ENCODE results near the gene KBTBD6. TPM values are rescaled to one million over a fixed set of nuclear protein-coding genes. Genes with fewer than 3 reads are reported as not detected.
"Not testable (repeated sequence)": the region's sequence is repeated elsewhere in the genome, so short reads cannot be mapped to it uniquely, and the experiment has no call there.

Gene KBTBD6
- total and polyA plus RNA-seq, 11 donors, result 3.3 to 11.9 (median 6.7) TPM

- H3K27ac ChIP-seq, result no peak overlapping the region
- no peaks in the 10 kb centered on the region for H3K9me3 ChIP-seq
- intact Hi-C loops (cut with DNase I), result loop anchor here in 6 of 10 donors (2.0 to 5.0 kb wide), 6 partner anchors 58 to 128 kb away; partner anchors contain the start of genes KBTBD7 (in 4 of the 6), WBP4 (in 2 of the 6) and MTRF1 (in 1 of the 6)
- no peaks in the 10 kb centered on the region for H3K36me3 ChIP-seq
- DNase-seq (no peak), ATAC-seq (no peak)
- no peaks in the 10 kb centered on the region for H3K27me3 ChIP-seq
- peaks cover 0 to 40% (median 26%) of the 10 kb centered on the region in 12 donors for H3K4me1 ChIP-seq
- no peak overlapping the region for H3K4me3 ChIP-seq
- TF ChIP-seq POLR2A (IDR thresholded peaks at IDR 0.05) (no peak), CTCF (IDR thresholded peaks at IDR 0.05) (no peak)
- WGBS, 4 donors, result 89 to 92% (median 91%) methylated on average over 6 of the region's 6 CpGs
Measured at GRCh38 chr13:41133951-41134350, 1.3 kb upstream of the KBTBD6 start.

- not testable (repeated sequence) for H3K36me3 ChIP-seq, H3K27me3 ChIP-seq, H3K9me3 ChIP-seq
- 21 to 32% (median 25%) methylated on average over 17 to 48 of the region's 48 CpGs for WGBS, 4 donors
- peak overlapping the region; percentile 64 to 88 (median 76) for H3K4me3 ChIP-seq
- H3K4me1 ChIP-seq, result peaks cover 0 to 54% (median 35%) of the 10 kb centered on the region in 12 donors
- peak overlapping the region; percentile 77 to 91 (median 86) for H3K27ac ChIP-seq
- ATAC-seq, result peak; percentile 28 to 35 (median 34)
- peak; percentile 5 to 69 (median 42) for DNase-seq
- intact Hi-C loops (cut with DNase I), result loop anchor here in 9 of 10 donors (1.0 to 5.0 kb wide), 6 partner anchors 60 to 130 kb away; partner anchors contain the start of genes KBTBD7 (in 9 of the 9), WBP4 (in 2 of the 9) and MTRF1 (in 1 of the 9)
Measured at GRCh38 chr13:41131660-41132511, 716 bp downstream of the KBTBD6 start.

DNA sequence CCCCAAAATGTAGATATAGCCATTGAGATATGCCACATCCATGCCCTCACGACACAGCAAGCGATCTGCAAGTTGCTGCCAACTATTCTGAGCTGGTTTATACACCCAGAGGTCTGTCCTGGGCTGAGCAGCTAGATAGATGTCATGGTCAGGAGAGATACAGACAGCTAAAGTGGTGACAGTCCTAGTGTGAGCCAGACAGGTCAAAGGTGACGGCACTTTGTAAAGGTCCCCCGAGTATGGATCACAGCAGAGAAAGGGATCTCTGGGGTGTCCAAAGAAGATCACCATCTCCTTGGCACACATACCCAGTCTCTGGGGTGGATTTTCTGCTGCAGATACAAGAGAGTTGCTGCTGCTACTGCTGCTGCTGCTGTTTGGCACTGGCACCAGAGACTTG lies 1.4 kb downstream of the KBTBD6 start:
- H3K4me1 ChIP-seq, result peaks cover 0 to 54% (median 35%) of the 10 kb centered on the region in 12 donors
- peak overlapping the region in 2 of 12 donors; percentile 23 to 35 for H3K27ac ChIP-seq
- ATAC-seq, H3K27me3 ChIP-seq, H3K9me3 ChIP-seq, DNase-seq, H3K36me3 ChIP-seq: not testable (repeated sequence)
- intact Hi-C loops (cut with DNase I), result loop anchor here in 4 of 10 donors (5.0 kb wide), 3 partner anchors 61 to 131 kb away; partner anchors contain the start of genes KBTBD7 (in 2 of the 4), MTRF1 (in 1 of the 4) and WBP4 (in 1 of the 4)
- H3K4me3 ChIP-seq, result peak overlapping the region in 7 of 12 donors; percentile 1 to 88 (median 15)
- WGBS, 4 donors, result 71 to 87% (median 80%) methylated on average over 4 of the region's 4 CpGs

DNA sequence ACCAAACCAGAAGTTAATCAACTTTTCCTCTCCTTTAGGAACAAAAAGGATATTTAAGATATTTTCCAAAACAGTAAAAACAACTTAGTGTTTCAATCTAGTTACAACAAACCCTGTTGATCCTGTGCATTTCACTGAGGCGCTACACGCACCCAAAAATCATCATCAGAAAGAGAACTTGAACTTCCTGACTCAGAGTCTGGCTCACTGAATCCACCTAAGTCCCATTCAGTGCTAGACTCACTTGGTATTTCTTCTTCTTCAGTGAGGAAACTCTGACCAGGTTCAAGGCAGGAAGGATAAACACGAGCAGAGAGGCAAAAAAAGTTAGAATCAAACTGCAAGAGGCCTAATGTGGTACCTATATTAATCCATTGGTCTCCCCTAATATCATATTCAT lies 2.2 kb downstream of the KBTBD6 start:
- peaks cover 0 to 54% (median 35%) of the 10 kb centered on the region in 12 donors for H3K4me1 ChIP-seq
- no peaks in the 10 kb centered on the region for H3K27me3 ChIP-seq
- no peaks in the 10 kb centered on the region for H3K9me3 ChIP-seq
- intact Hi-C loops (cut with DNase I), result loop anchor here in 4 of 10 donors (5.0 kb wide), 3 partner anchors 62 to 132 kb away; partner anchors contain the start of genes KBTBD7 (in 2 of the 4), MTRF1 (in 1 of the 4) and WBP4 (in 1 of the 4)
- H3K36me3 ChIP-seq, result peaks cover 0 to 2% (median 0%) of the 10 kb centered on the region in 9 donors
- WGBS, 4 donors, result 79 to 82% (median 80%) methylated on average over 3 of the region's 3 CpGs
- no peak for TF ChIP-seq CTCF (IDR thresholded peaks at IDR 0.05)
- TF ChIP-seq POLR2A (IDR thresholded peaks at IDR 0.05), result no peak
- ATAC-seq (no peak), DNase-seq (no peak)
- H3K4me3 ChIP-seq, result peak overlapping the region in 6 of 12 donors; percentile 1 to 21 (median 8)
- peak overlapping the region in 4 of 12 donors; percentile 5 to 35 (median 15) for H3K27ac ChIP-seq

- no peak overlapping the region for H3K27ac ChIP-seq
- intact Hi-C loops (cut with DNase I), result loop anchor here in 1 of 10 donors (5.0 kb wide), 1 partner anchor 50 kb away; no protein-coding TSS in a partner anchor
- DNase-seq (no peak), ATAC-seq (no peak)
- TF ChIP-seq POLR2A (IDR thresholded peaks at IDR 0.05), result no peak
- TF ChIP-seq CTCF (IDR thresholded peaks at IDR 0.05), result no peak
- no peak overlapping the region for H3K4me3 ChIP-seq
- H3K4me1 ChIP-seq, result peaks cover 0 to 45% (median 32%) of the 10 kb centered on the region in 12 donors
- 77 to 85% (median 79%) methylated on average over 3 of the region's 3 CpGs for WGBS, 4 donors
- H3K36me3 ChIP-seq, result peaks cover 0 to 2% (median 0%) of the 10 kb centered on the region in 9 donors
- no peaks in the 10 kb centered on the region for H3K27me3 ChIP-seq
- no peaks in the 10 kb centered on the region for H3K9me3 ChIP-seq
Measured at GRCh38 chr13:41127701-41128100, 4.9 kb downstream of the KBTBD6 start.
